GM19099 (cell line): Measurements from ENCODE around the gene VARS1.

Source experiments
- POLR2A ChIP-seq: IDR thresholded peaks from 3 replicates; pipeline ENCODE4 v1.6.1; 2011; ENCODE audit warnings: low read depth; ENCODE audit not compliant: insufficient read length; ENCODE audit errors: extremely low read depth

VARS1 gene

DNA sequence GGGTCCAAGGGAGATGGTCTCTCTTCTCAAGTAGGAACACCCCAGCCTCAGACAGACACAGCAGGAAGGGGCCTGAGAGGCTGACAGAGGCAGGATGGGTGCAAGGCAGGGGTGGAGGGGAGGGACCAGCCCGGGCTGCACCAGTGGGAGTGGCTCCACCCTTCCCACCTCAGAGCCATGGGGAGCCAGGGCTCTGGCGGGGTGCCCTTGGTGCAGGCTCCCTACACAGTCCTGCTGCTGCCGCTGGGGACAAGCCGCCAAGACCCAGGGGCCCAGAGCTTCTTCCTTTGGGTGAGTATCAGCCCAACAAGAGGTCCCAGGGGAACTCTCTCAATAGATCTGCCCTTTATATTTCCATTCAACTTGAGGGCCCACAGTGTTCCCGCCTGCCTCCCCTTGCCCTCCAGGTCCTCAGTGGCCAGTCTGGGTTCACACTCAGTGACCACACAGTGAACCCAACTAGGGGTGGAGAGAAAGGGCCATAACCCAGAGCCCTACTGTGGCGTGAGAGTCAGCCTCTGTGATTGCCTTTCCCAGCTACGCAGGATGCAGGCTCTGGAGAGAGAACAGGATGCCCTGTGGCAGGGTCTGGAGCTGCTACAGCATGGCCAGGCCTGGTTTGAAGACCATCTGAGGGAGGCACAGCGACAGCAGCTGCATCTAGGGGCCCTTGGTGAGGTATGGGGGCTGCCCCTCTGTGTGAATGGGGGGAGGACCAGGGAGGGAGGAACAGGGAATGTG is 32.5 kb downstream of the VARS1 start:
- no peak for TF ChIP-seq POLR2A

DNA sequence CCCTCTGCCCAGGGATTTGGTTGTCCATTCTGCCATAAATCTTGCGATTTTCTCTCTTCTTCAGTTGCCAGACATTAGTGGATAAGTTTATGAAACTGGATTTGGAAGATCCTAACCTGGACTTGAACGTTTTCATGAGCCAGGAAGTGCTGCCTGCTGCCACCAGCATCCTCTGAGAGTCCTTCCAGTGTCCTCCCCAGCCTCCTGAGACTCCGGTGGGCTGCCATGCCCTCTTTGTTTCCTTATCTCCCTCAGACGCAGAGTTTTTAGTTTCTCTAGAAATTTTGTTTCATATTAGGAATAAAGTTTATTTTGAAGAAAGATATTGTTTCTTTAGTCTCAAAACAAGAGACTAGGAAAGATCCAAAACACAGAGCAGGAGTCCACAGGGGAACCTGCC is 33.2 kb downstream of the VARS1 start, which contains the start of gene SAPCD1:
SAPCD1 (plus strand) TSS at position 301 of the 400 bp plus-strand sequence. CDS start 399 bp downstream, outside the sequence.
- TF ChIP-seq POLR2A = no peak

DNA sequence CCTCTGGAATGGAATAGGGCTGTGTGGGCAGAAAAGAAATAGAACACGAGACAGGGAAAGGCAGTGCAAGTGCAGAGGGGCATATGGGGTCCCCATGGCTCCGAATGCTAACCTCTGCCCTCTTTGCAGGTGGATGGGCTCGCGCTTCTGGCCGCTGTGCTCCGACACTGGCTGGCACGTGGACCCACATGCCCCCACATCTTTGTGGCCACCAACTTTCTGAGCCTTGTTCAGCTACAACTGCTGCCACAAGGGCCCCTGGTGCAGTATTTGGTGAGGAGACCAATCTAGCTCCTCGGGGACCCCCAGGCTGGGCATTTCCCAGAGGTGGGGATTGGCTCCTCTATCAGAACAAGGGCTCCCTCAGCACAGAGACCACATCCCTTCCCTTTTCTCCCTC is 34.2 kb downstream of the VARS1 start:
- TF ChIP-seq POLR2A = no peak

DNA sequence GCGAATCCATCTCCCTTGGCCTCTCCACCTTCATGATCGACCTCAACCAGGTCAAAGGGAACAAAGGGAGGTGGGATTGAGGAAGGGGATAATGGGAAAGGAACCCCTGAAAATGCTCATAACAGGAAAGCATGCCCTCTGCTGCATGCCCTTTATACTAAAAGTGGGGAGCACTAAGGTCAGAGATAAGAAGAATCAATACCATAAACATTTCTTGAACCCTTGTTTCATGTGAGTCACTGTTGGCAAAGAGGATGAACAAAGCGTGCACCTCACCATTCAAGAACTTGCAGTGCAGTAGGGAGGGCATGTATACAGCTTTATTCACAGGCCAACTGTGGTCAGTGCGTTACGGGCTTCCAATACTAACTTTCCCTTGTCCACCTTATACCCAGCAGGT is 34.8 kb downstream of the VARS1 start:
- no peak for TF ChIP-seq POLR2A

DNA sequence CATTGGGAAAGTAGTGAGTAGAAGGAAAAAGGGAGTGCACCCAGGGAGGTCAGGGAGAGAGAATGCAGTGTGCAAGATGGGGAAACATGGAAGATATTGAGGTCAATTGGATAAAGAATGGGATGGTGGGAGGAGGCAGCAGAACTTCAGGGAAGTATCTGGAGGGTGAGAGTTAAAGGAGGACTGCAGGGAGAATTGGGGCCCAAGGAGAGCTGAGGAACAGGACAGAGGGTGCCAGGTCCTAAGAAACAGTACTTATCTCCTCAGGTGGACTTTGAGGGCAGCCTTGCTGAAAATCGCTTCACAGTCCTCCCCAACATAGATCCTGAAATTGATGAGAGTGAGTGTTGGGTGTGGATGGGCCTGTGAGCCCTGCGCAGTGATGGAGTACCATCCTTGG is 37.3 kb downstream of the VARS1 start:
- TF ChIP-seq POLR2A = no peak

DNA sequence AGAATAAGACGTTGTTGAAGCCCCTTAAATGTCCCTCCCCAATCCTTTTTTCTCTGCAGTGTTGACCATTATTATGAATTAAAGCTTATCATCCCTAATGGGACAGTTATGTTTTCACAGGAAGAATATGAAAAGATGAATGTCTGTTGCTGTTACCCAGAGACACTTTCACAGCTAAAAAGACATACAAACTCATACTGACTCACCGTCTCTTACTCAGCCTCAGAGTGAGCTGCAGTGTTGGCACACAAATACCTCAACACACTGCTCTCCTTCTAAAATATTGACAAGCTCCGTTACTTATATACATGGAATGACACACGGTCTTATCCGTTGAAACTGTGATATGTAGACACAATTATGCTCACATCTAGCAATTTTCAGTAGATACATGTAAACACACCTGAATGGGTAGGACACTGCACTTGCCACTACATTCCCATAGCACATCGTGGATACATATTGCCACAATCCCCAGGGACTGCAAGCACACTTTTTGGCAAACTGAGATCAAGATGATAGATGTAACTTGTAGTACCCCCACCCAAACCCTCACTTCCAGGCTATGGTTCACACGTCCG is 42.7 kb downstream of the VARS1 start:
- no peak for TF ChIP-seq POLR2A

DNA sequence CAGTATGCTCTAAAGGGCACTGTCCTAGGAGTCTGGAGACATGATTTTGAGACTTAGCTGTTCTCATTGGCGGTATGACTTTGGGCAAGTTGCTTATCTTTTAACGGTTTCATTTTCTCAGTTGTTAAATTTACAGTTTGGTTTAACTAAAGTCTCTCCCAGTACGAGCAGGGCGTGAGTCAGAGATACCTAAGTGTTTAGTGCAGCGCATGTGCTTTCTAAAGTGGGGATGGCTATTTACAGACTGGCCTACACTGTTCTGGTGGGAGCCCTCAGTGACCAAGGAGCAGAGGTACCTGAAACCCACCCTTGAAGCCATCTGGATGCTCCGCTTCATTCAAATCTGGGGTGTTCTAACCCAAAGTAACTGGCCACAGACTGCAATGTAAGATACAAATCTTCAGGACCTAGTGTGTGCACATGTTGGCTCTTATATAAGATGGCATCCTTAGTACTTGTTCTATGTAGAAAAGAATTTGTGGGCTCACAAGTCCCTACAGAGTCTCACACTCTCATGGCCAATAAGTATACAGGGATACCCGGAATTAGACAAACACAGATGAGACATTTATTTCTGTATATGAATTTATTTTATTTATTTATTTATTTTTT is 45.0 kb downstream of the VARS1 start:
- no peak for TF ChIP-seq POLR2A

DNA sequence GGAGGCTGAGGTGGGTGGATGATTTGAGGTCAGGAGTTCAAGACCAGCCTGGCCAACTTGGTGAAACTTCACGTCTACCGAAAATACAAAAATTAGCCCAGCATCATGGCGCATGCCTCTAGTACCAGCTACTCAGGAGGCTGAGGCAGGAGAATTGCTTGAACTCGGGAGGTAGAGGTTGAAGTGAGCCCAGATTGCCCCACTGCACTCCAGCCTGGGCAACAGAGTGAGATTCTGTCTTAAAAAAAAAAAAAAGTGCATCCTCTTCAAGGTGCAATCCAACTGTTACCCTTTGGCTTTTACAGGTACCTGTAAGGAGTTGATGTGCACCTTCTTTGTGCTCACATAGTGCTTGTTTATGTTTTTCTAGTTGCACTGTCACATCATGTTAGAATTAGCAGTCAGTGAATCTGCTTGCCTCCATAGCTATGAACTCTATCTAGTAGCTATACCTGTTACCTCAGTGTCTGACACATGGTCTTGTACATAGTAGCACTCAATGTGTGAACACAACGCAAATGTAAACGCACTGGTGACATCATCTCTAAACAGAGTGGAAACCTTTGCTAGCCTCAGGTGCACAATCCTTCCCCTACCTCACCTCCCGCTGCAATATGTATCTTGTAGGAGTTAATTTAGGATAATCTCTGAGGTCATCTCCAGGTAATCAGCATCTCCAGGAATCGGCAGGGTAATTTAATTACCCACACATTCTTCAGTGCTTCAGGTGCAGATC is 46.1 kb downstream of the VARS1 start:
- TF ChIP-seq POLR2A = no peak
